ENCODE measurements around the gene CLN6. TPM values are rescaled to one million over a fixed set of nuclear protein-coding genes. Genes with fewer than 3 reads are reported as not detected.

The CLN6 gene
- total RNA-seq, 6 experiments from 2014 or later = 10.7 to 24.3 (median 15.2) TPM

DNA sequence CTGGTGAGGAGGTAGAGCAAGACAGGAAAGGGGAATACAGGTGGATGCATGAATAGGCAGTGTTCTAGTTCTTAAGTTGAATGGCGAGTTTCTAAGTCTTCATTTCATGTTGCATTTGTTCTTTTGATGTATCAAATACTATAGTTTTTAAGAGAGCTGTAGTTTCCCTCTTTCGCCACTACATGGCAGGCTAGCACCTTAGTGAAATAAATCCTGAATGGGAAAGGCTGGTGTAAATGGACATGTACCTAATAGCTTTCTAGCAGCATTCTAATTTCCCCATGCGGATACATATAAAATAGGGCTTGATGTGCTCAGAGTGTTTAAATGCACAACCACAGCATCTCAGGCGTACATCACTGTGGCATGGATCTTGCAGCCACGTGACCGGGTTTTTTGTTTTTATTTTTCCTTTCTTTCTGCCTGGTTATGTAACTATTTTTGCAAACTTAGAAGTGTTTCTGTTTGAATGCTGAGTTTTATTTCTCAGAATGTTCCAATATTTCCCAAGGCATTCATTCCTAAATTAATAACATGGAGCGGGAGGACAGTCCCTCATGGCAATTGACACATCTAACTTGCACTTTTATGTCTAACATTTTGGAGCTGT lies 23.5 kb upstream of the CLN6 start:
- Histone ChIP-seq H3K36me3 (no peaks in the 10 kb centered on the region), H3K4me3 (no peak overlapping the region), H3K27me3 (no peaks in the 10 kb centered on the region), H3K27ac (no peak overlapping the region), H3K9me3 (no peaks in the 10 kb centered on the region), H3K4me1 (peaks cover 0 to 6% (median 0%) of the 10 kb centered on the region in 4 donors)
- WGBS (ENCODE audit: insufficient coverage, low coverage, low lambda C conversion rate, missing lambda C conversion rate) = 15% methylated on average over 7 of the region's 7 CpGs
- no peak for DNase-seq
- intact Hi-C loops (cut with DNase I) = loop anchor here in 1 of 2 donors (10.0 kb wide), 1 partner anchor 52 kb away; no protein-coding TSS in a partner anchor
- TF ChIP-seq POLR2A (IDR thresholded peaks at IDR 0.05) = no peak
- TF ChIP-seq, protein P1, sequence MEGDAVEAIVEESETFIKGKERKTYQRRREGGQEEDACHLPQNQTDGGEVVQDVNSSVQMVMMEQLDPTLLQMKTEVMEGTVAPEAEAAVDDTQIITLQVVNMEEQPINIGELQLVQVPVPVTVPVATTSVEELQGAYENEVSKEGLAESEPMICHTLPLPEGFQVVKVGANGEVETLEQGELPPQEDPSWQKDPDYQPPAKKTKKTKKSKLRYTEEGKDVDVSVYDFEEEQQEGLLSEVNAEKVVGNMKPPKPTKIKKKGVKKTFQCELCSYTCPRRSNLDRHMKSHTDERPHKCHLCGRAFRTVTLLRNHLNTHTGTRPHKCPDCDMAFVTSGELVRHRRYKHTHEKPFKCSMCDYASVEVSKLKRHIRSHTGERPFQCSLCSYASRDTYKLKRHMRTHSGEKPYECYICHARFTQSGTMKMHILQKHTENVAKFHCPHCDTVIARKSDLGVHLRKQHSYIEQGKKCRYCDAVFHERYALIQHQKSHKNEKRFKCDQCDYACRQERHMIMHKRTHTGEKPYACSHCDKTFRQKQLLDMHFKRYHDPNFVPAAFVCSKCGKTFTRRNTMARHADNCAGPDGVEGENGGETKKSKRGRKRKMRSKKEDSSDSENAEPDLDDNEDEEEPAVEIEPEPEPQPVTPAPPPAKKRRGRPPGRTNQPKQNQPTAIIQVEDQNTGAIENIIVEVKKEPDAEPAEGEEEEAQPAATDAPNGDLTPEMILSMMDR (IDR thresholded peaks at IDR 0.05) = peak; percentile 89 to 96 (median 92)
- peak; percentile 58 to 72 (median 69) for ATAC-seq

DNA sequence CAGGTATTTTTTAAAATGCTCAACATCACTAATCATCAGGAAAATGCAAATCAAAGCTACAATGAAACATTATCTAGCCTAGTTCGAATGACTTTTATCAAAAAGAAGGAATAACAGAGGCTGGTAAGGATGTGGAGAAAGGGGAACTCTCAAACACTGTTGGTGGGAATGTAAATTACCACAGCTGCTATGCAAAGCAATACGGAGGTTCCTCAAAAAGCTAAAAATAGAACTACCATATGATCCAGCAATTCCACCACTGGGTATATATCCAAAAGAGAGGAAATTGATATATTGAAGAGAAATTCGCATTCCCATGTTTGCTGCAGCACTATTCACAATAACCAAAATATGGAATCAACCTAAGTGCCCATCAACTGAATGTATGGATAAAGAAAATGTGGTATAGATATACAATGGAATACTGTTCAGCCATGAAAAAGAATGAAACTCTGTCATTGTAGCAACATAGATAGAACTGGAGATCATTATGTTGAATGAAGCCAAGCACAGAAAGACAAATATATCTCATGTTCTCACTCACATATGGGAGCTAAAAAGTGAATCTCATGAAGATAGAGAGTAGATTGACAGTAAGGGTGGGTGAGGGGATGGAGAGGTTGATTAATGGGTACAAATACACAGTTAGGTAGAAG lies 19.7 kb upstream of the CLN6 start:
- no peak for TF ChIP-seq POLR2A (IDR thresholded peaks at IDR 0.05)
- TF ChIP-seq, protein P1 (IDR thresholded peaks at IDR 0.05) = no peak
- intact Hi-C loops (cut with DNase I) = loop anchor here in 1 of 2 donors (10.0 kb wide), 1 partner anchor 136 kb away; no protein-coding TSS in a partner anchor
- Histone ChIP-seq H3K4me1 (no peaks in the 10 kb centered on the region), H3K4me3 (no peak overlapping the region), H3K36me3 (no peaks in the 10 kb centered on the region), H3K27me3 (no peaks in the 10 kb centered on the region), H3K9me3 (no peaks in the 10 kb centered on the region), H3K27ac (no peak overlapping the region)
- DNase-seq (no peak), ATAC-seq (peak in 2 of 4 donors; percentile 28 to 51)
- WGBS (ENCODE audit: insufficient coverage, low coverage, low lambda C conversion rate, missing lambda C conversion rate) = 51% methylated on average over 3 of the region's 3 CpGs

DNA sequence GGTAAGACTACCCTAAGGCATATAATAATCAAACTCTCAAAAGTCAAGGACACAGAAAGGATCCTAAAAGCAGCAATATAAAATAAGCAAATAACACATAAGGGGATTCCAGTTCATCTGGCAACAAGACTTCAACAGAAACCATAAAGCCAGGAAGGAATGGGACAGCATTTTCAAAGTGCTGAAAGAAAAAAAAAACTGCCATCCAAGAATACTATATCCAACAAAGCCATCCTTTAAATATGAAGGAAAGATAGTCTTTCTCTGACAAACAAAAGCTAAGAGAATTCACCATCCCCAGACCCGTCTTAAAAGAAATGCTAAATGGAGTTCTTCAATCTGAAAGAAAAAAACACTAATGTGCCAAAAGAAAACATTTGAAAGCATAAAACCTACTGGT lies 14.7 kb upstream of the CLN6 start:
- H3K9me3 ChIP-seq = no peaks in the 10 kb centered on the region
- H3K27ac ChIP-seq = no peak overlapping the region
- DNase-seq (no peak), ATAC-seq (no peak)
- H3K4me1 ChIP-seq = no peaks in the 10 kb centered on the region
- no peaks in the 10 kb centered on the region for H3K36me3 ChIP-seq
- no peaks in the 10 kb centered on the region for H3K27me3 ChIP-seq
- H3K4me3 ChIP-seq = no peak overlapping the region
- no peak for TF ChIP-seq POLR2A (IDR thresholded peaks at IDR 0.05)
- TF ChIP-seq, protein P1 (IDR thresholded peaks at IDR 0.05) = no peak
- WGBS (ENCODE audit: insufficient coverage, low coverage, low lambda C conversion rate, missing lambda C conversion rate) = 82% methylated on average over 1 of the region's 1 CpG
- intact Hi-C loops (cut with DNase I) = loop anchor here in 1 of 2 donors (10.0 kb wide), 1 partner anchor 141 kb away; no protein-coding TSS in a partner anchor

DNA sequence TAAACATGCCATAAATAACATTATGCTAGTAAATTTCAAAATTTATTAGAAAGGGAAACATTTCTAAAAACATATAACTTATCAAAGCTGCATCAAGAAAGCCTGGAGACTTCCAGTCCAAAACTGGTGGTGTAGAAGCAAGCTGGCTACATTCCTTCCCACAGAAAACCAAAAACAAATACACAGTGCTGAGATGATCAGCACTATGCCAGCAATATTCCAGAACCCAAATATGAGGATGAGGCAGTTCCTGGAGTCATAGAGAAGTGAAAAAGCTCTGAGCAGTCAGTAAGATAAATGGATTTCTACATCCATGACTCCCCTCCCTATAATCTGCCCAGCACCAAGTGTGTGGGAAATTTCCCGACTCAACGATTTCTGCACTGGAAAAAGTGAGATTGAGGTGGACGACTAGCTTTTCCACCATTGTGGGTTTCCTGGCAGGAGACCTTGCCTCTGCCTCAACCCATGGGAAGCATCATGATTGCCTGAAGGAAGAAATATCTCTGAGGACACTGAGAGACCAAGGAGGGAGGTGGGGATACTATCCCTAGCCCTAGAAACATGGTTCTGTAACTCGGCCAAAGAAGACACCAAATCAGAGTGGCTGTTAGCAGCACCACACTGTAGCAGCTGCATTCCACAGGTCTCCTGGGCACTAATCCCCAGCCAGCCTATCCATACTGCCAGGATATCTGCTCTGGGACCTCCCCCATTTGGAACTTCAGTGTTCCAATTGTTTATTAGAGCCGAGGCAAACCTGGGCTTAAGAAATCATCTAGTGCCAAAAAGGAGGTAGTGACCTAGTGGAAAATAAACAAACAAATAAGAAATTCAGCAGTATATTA lies 11.8 kb upstream of the CLN6 start:
- WGBS (ENCODE audit: insufficient coverage, low coverage, low lambda C conversion rate, missing lambda C conversion rate) = 69% methylated on average over 3 of the region's 5 CpGs
- intact Hi-C loops (cut with DNase I) = loop anchor here in 1 of 2 donors (10.0 kb wide), 1 partner anchor 143 kb away; no protein-coding TSS in a partner anchor
- TF ChIP-seq, protein P1 (IDR thresholded peaks at IDR 0.05) = no peak
- TF ChIP-seq POLR2A (IDR thresholded peaks at IDR 0.05) = no peak

More for the DNA sequence above, 11.8 kb upstream of the CLN6 start:
- no peak for DNase-seq
- no peaks in the 10 kb centered on the region for H3K9me3 ChIP-seq
- H3K27ac ChIP-seq = no peak overlapping the region
- no peak overlapping the region for H3K4me3 ChIP-seq
- no peaks in the 10 kb centered on the region for H3K4me1 ChIP-seq
- no peaks in the 10 kb centered on the region for H3K36me3 ChIP-seq
- no peak for ATAC-seq
- no peaks in the 10 kb centered on the region for H3K27me3 ChIP-seq

Data from right lobe of liver (tissue), 6 donors.